GM21529 (cell line): ENCODE data around the gene PDE3B.
A peak's percentile ranks its signal among the peaks of the same experiment; 100 is the strongest.
"Not testable (repeated sequence)": the region's sequence is repeated elsewhere in the genome, so short reads cannot be mapped to it uniquely, and the experiment has no call there.

ENCODE experiments used
- ATAC-seq: cut with Tn5 transposase; IDR thresholded peaks from one replicate; pipeline ENCODE4 v1.9.1; 2021; ENCODE audit not compliant: unreplicated experiment

PDE3B gene

GRCh38 chr11:14643697-14644225 lies at the start of gene PDE3B:
Gene PDE3B (plus strand): TSS chr11:14643804. CDS start chr11:14644076, 272 bp downstream.
- ATAC-seq, result peak; percentile 68

GRCh38 chr11:14595261-14595660 lies 48.3 kb upstream of the PDE3B start:
- not testable (repeated sequence) for ATAC-seq

GRCh38 chr11:14607713-14608112 lies 35.9 kb upstream of the PDE3B start:
- ATAC-seq, result no peak

- ATAC-seq, result no peak
These were observed 33.7 kb upstream of the PDE3B start for GRCh38 chr11:14609902-14610301.

- no peak for ATAC-seq
These were observed 31.7 kb upstream of the PDE3B start for GRCh38 chr11:14611939-14612338.

- ATAC-seq, result no peak
These were observed 30.9 kb upstream of the PDE3B start for GRCh38 chr11:14612694-14613093.

- no peak for ATAC-seq
These were observed 29.4 kb upstream of the PDE3B start for GRCh38 chr11:14614091-14614622.

- no peak for ATAC-seq
These were observed 26.2 kb upstream of the PDE3B start for GRCh38 chr11:14617241-14618027.

- ATAC-seq, result no peak
These were observed 25.5 kb upstream of the PDE3B start for GRCh38 chr11:14618060-14618459.

- no peak for ATAC-seq
These were observed 23.7 kb upstream of the PDE3B start for GRCh38 chr11:14619603-14620531.

GRCh38 chr11:14622223-14622954 lies 21.2 kb upstream of the PDE3B start:
- no peak for ATAC-seq

GRCh38 chr11:14623036-14623435 lies 20.6 kb upstream of the PDE3B start:
- ATAC-seq, result no peak

GRCh38 chr11:14625586-14626205 lies 17.9 kb upstream of the PDE3B start:
- ATAC-seq, result peak; percentile 55

GRCh38 chr11:14626650-14627049 lies 17.0 kb upstream of the PDE3B start:
- ATAC-seq, result no peak

- ATAC-seq, result not testable (repeated sequence)
These were observed 9.9 kb upstream of the PDE3B start for GRCh38 chr11:14633506-14634224.

- ATAC-seq, result no peak
These were observed 8.8 kb upstream of the PDE3B start for GRCh38 chr11:14634813-14635212.

- ATAC-seq, result no peak
These were observed 8.1 kb upstream of the PDE3B start for GRCh38 chr11:14635546-14635945.

GRCh38 chr11:14636119-14636518 lies 7.5 kb upstream of the PDE3B start:
- no peak for ATAC-seq

GRCh38 chr11:14637868-14638409 lies 5.7 kb upstream of the PDE3B start:
- ATAC-seq, result no peak
